NCI-H2107 treated with DMSO at 0.1 percent for 48 hours (cell line): ENCODE results near the gene GNAT3.

ENCODE experiments used
- DNase-seq: peaks from one replicate; lab custom pipeline; 2025; ENCODE audit not compliant: unreplicated experiment; lab: John Stamatoyannopoulos, UW

GNAT3 gene

GRCh38 chr7:80505900-80506500, 5.9 kb downstream of the GNAT3 start:
- DNase-seq = no peak

- DNase-seq = no peak
Observed at GRCh38 chr7:80500325-80500724, 11.5 kb downstream of the GNAT3 start.

- DNase-seq = no peak
Observed at GRCh38 chr7:80499350-80499953, 12.4 kb downstream of the GNAT3 start.

- no peak for DNase-seq
Observed at GRCh38 chr7:80498481-80499349, 13.1 kb downstream of the GNAT3 start.

GRCh38 chr7:80496586-80496985, 15.3 kb downstream of the GNAT3 start:
- no peak for DNase-seq

- DNase-seq = no peak
Observed at GRCh38 chr7:80493121-80493849, 18.6 kb downstream of the GNAT3 start.

GRCh38 chr7:80491462-80491861, 20.4 kb downstream of the GNAT3 start:
- no peak for DNase-seq

- DNase-seq = no peak
Observed at GRCh38 chr7:80488851-80489370, 23.0 kb downstream of the GNAT3 start.

- no peak for DNase-seq
Observed at GRCh38 chr7:80488406-80488805, 23.5 kb downstream of the GNAT3 start.

- no peak for DNase-seq
Observed at GRCh38 chr7:80485721-80486120, 26.1 kb downstream of the GNAT3 start.

- DNase-seq = no peak
Observed at GRCh38 chr7:80482950-80483349, 28.9 kb downstream of the GNAT3 start.

- DNase-seq = no peak
Observed at GRCh38 chr7:80481196-80481884, 30.5 kb downstream of the GNAT3 start.

GRCh38 chr7:80480566-80480965, 31.3 kb downstream of the GNAT3 start:
- DNase-seq = no peak

GRCh38 chr7:80478683-80479082, 33.2 kb downstream of the GNAT3 start:
- DNase-seq = no peak

GRCh38 chr7:80476035-80476434, 35.8 kb downstream of the GNAT3 start:
- no peak for DNase-seq

- DNase-seq = no peak
Observed at GRCh38 chr7:80475383-80475782, 36.5 kb downstream of the GNAT3 start.

GRCh38 chr7:80473751-80474150, 38.1 kb downstream of the GNAT3 start:
- DNase-seq = no peak

- no peak for DNase-seq
Observed at GRCh38 chr7:80472491-80473200, 39.2 kb downstream of the GNAT3 start.

- DNase-seq = no peak
Observed at GRCh38 chr7:80468931-80469714, 42.7 kb downstream of the GNAT3 start.
